PC-9 (cell line): ENCODE results near the gene CFAP97D2. TPM values are rescaled to one million over a fixed set of nuclear protein-coding genes. Genes with fewer than 3 reads are reported as not detected.

Source experiments
- BruUV-seq: library from RNA; stranded (reverse); fragments of 400-500 nt; replicated peaks from 2 replicates; lab custom pipeline; 2021; lab: Mats Ljungman, UMichigan
- CTCF ChIA-PET: fragments of 300-600 bp; sonication (Branson Sonifier 250); formaldehyde crosslinking; loops from one replicate; lab custom pipeline; 2022; ENCODE audit warnings: antibody characterized with exemption; lab: Charles Lee
- POLR2A ChIA-PET: fragments of 300-600 bp; sonication (Branson Sonifier 250); formaldehyde crosslinking; loops from one replicate; lab custom pipeline; 2022; ENCODE audit warnings: antibody characterized with exemption; ENCODE audit not compliant: unreplicated experiment; lab: Charles Lee
- DNase-seq, 2 experiments: peaks; one replicate each; pipeline versions ENCODE4 v3.0.0 to v3.0.0-alpha.2; 2015 to 2022; ENCODE audit warnings: mixed read lengths in 1 of 2
- H2AFZ ChIP-seq: fragments of 200-600 bp; sonication (generic); 2 replicates; pipeline ENCODE4 v1.8.1; 2017; ENCODE audit warnings: antibody characterized with exemption
- H3F3A ChIP-seq: fragments of 200-600 bp; sonication (generic); 2 replicates; pipeline ENCODE4 v1.8.1; 2017; ENCODE audit warnings: antibody characterized with exemption, mild to moderate bottlenecking, low read depth; ENCODE audit not compliant: insufficient read depth
- H3K27ac ChIP-seq: fragments of 200-600 bp; sonication (generic); 2 replicates; pipeline ENCODE4 v1.6.1; 2016; ENCODE audit warnings: mixed run types
- H3K27me3 ChIP-seq: fragments of 200-600 bp; sonication (generic); 2 replicates; pipeline ENCODE4 v1.6.1; 2016; ENCODE audit warnings: low read depth, mixed run types; ENCODE audit not compliant: insufficient read depth
- H3K36me3 ChIP-seq: fragments of 200-600 bp; sonication (generic); 2 replicates; pipeline ENCODE4 v1.6.1; 2016; ENCODE audit warnings: low read depth, mixed run types
- H3K4me1 ChIP-seq: fragments of 200-600 bp; sonication (generic); replicated peaks from 2 replicates; pipeline ENCODE4 v1.6.1; 2016; ENCODE audit warnings: mixed run types; ENCODE audit not compliant: insufficient read depth
- H3K4me2 ChIP-seq: fragments of 200-600 bp; sonication (generic); 2 replicates; pipeline ENCODE4 v1.6.1; 2017; ENCODE audit warnings: mixed run types
- H3K4me3 ChIP-seq: fragments of 200-600 bp; sonication (generic); 2 replicates; pipeline ENCODE4 v1.6.1; 2016; ENCODE audit warnings: mixed run types
- H3K79me2 ChIP-seq: fragments of 200-600 bp; sonication (generic); 2 replicates; pipeline ENCODE4 v1.6.1; 2017; ENCODE audit warnings: low read depth, mixed run types
- H3K9me2 ChIP-seq: fragments of 200-600 bp; sonication (generic); 2 replicates; pipeline ENCODE4 v1.8.1; 2017; ENCODE audit warnings: mild to moderate bottlenecking; ENCODE audit not compliant: insufficient read depth
- H3K9me3 ChIP-seq: fragments of 200-600 bp; sonication (generic); 2 replicates; pipeline ENCODE4 v1.8.1; 2016; ENCODE audit warnings: low read depth; ENCODE audit not compliant: insufficient read depth
- H4K20me1 ChIP-seq: fragments of 200-600 bp; sonication (generic); 2 replicates; pipeline ENCODE4 v1.8.1; 2017; ENCODE audit not compliant: insufficient read depth
- CTCF ChIP-seq: fragments of 200-600 bp; sonication (generic); conservative IDR thresholded peaks from 2 replicates; pipeline ENCODE4 v1.6.1; 2017; ENCODE audit warnings: mixed run types, antibody characterized with exemption, mild to moderate bottlenecking, moderate library complexity
- EZH2 ChIP-seq: fragments of 200-600 bp; sonication (generic); IDR thresholded peaks from 2 replicates; pipeline ENCODE4 v1.8.0; 2017; ENCODE audit warnings: antibody characterized with exemption, low read depth
- intact Hi-C: fragments of 100-400 bp; cut with micrococcal nuclease; formaldehyde crosslinking; loops from one replicate; pipeline ENCODE4 v1.10.0; 2022; ENCODE audit not compliant: unreplicated experiment
- total RNA-seq: library from RNA; stranded (reverse); gene quantifications from 2 replicates; pipeline ENCODE4 v1.2.3, GENCODE V29; 2021

The CFAP97D2 gene
- total RNA-seq, 1 experiment from 2014 or later: not detected

- H3K9me2 ChIP-seq: no peaks in the 10 kb centered on the region
- no peak overlapping the region for H3K4me2 ChIP-seq
- H3K4me3 ChIP-seq: no peak overlapping the region
- H3K4me1 ChIP-seq: no peaks in the 10 kb centered on the region
- H2AFZ ChIP-seq: no peak overlapping the region
- H3K36me3 ChIP-seq: peaks cover 67% of the 10 kb centered on the region; the same call in 1 of the 2 replicates
- no peak for DNase-seq
- H3F3A ChIP-seq: no peaks in the 10 kb centered on the region
- intact Hi-C loops: loop anchor here (2.0 kb wide), 1 partner anchor 16 kb away; no protein-coding TSS in a partner anchor
- 0 out of 2 replicates have a peak, but pooled peaks cover 4% of the 10 kb centered on the region for H4K20me1 ChIP-seq
- no peak for TF ChIP-seq EZH2
- no peak for TF ChIP-seq CTCF
- ChIA-PET CTCF (interaction anchor here (0.6 kb wide), 1 partner anchor 306 kb away, joined by 3 read pairs; no protein-coding TSS in a partner anchor), POLR2A (no interaction called here)
- H3K27ac ChIP-seq: no peak overlapping the region
- no peaks in the 10 kb centered on the region for H3K79me2 ChIP-seq
- H3K27me3 ChIP-seq: no peaks in the 10 kb centered on the region
- BruUV-seq: no TSS peak
- no peaks in the 10 kb centered on the region for H3K9me3 ChIP-seq
These were observed 77.5 kb downstream of the CFAP97D2 start for GRCh38 chr13:114256547-114256946.

- no TSS peak for BruUV-seq
- H3K4me2 ChIP-seq: no peak overlapping the region
- ChIA-PET CTCF (interaction anchor here (0.6 kb wide), 1 partner anchor 306 kb away, joined by 3 read pairs; no protein-coding TSS in a partner anchor), POLR2A (no interaction called here)
- peaks cover 70% of the 10 kb centered on the region for H3K36me3 ChIP-seq
- TF ChIP-seq EZH2: no peak
- TF ChIP-seq CTCF: no peak
- H2AFZ ChIP-seq: no peak overlapping the region
- H3K4me1 ChIP-seq: no peaks in the 10 kb centered on the region
- DNase-seq: no peak
- 0 out of 2 replicates have a peak, but pooled peaks cover 4% of the 10 kb centered on the region for H4K20me1 ChIP-seq
- H3K4me3 ChIP-seq: no peak overlapping the region
- no peaks in the 10 kb centered on the region for H3K9me3 ChIP-seq
- intact Hi-C loops: loop anchor here (2.0 kb wide), 1 partner anchor 16 kb away; no protein-coding TSS in a partner anchor
- H3K79me2 ChIP-seq: no peaks in the 10 kb centered on the region
- H3K27me3 ChIP-seq: no peaks in the 10 kb centered on the region
- H3K9me2 ChIP-seq: no peaks in the 10 kb centered on the region
- H3K27ac ChIP-seq: no peak overlapping the region
- no peaks in the 10 kb centered on the region for H3F3A ChIP-seq
These were observed 78.0 kb downstream of the CFAP97D2 start for GRCh38 chr13:114257014-114257413.

GRCh38 chr13:114258589-114258988 lies 79.5 kb downstream of the CFAP97D2 start:
- Histone ChIP-seq H3K27ac (no peak overlapping the region), H3K4me3 (no peak overlapping the region), H2AFZ (no peak overlapping the region), H3K4me1 (no peaks in the 10 kb centered on the region), H3K36me3 (peaks cover 75% of the 10 kb centered on the region), H3K9me2 (no peaks in the 10 kb centered on the region), H4K20me1 (0 out of 2 replicates have a peak, but pooled peaks cover 4% of the 10 kb centered on the region), H3K27me3 (no peaks in the 10 kb centered on the region), H3F3A (no peaks in the 10 kb centered on the region), H3K79me2 (no peaks in the 10 kb centered on the region), H3K4me2 (no peak overlapping the region), H3K9me3 (no peaks in the 10 kb centered on the region)
- no peak for TF ChIP-seq CTCF
- no TSS peak for BruUV-seq
- ChIA-PET POLR2A (no interaction called here), CTCF (no interaction called here)
- DNase-seq: no peak
- intact Hi-C loops: no loop called here
